DLD1 (cell line): Measurements from ENCODE around the gene PPM1J.
"Not testable (repeated sequence)": the region's sequence is repeated elsewhere in the genome, so short reads cannot be mapped to it uniquely, and the experiment has no call there.

Source experiments
- in situ Hi-C: cut with HindIII; loops from 2 replicates; pipeline ENCODE4 v1.10.0; 2017; ENCODE audit warnings: low sequenced_read_pairs

Gene PPM1J

DNA sequence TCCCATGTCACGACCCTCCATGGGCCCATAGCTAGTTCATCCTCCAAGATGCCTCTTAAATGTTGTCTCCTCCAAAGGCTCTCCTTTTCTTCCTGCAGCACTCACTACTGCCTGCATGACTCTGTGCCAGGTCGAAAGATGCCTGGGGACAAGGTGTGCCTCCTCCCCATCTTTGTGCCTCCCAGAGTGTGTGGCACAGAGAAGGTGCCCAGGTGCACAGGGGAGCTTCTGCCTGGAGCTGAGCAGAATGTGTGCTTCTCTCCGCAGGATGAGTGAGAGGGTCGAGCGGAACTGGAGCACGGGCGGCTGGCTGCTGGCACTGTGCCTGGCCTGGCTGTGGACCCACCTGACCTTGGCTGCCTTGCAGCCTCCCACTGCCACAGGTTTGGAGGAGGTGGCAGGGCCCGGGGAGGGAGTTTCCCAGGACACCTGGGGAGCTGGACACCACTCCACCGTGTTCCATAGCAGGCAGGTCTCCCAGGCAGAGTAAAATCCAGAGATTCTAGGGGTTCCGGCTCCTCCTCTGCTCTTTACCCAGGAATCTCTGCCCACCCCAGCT is 6.9 kb upstream of the PPM1J start:
- in situ Hi-C loops: no loop called here

DNA sequence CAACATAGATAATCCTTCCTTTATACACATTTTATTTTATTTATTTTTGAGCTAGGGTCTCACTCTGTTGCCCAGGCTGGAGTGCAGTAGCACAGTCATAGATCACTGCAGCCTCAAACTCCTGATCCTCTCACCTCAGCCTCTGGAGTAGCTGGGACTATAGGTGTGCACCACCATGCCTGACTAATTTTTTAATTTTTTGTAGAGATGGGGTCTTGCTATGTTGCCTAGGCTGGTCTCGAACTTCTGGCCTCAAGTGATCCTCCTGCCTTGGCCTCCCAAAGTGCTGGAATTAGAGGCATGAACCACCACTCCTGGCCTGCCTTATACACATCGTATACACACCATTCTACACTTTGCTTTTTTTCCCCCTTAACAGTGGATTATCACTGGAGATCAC is 6.2 kb upstream of the PPM1J start:
- in situ Hi-C loops: not testable (repeated sequence)

DNA sequence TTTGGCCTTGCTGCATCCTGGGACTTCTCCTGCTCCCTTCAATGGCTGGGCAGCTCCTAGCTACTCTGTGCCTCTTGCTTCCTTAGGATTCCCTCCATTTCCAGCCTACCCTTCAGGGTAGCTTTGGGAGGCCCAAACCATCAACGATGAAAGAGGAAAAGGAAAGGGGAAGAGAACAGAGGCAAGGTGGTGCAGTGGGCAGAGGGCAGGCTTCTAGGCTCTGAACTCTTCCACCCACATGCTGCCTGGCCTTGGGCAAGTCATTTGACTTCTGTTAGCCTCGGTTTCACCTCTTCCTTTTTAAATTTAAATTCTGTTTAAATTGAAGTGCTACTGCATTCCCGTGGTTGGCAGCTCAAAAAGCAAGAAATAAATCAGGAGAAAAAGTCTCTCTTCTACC is 5.7 kb upstream of the PPM1J start:
- in situ Hi-C loops: no loop called here

GRCh38 chr1:112719706-112720105 is 4.6 kb upstream of the PPM1J start:
- in situ Hi-C loops: loop anchor here (5.0 to 10.0 kb wide), 3 partner anchors 78 to 337 kb away; no protein-coding TSS in a partner anchor

GRCh38 chr1:112718691-112719418 is 3.7 kb upstream of the PPM1J start:
- in situ Hi-C loops: loop anchor here (5.0 to 10.0 kb wide), 3 partner anchors 78 to 337 kb away; no protein-coding TSS in a partner anchor

DNA sequence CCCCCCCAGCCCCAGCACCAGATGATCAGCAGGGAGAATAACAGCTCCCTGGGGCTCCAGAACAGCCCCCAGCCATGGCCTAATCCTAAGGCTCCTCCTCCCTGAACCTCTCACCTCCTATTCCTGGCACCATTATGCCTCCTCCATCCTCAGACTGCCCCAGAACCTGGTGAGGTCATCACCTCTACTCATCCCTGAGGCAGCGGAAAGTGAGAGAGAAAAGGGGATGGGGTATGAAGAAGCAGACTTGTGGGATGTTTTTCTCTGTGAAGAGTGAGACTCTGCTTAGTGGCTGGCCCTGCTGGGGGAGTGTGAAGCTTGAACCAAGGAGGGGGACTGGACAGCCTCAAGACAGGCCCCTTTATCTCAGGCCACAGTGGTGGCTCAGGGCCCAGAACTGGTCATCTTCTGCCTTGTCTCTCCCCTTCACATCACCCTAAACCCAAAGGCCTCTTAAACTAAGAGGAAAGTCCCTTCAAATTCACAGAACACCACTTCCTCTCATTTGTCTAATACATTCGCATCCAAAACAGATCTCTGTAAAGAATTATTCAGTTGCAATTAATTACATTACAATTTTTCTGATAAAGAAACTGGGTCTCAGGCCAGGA is 2.2 kb upstream of the PPM1J start:
- in situ Hi-C loops: loop anchor here (5.0 to 10.0 kb wide), 3 partner anchors 80 to 335 kb away; no protein-coding TSS in a partner anchor

- in situ Hi-C loops: loop anchor here (5.0 to 10.0 kb wide), 3 partner anchors 81 to 334 kb away; no protein-coding TSS in a partner anchor
These were observed 1.1 kb upstream of the PPM1J start for GRCh38 chr1:112716133-112716720.

- in situ Hi-C loops: loop anchor here (5.0 to 10.0 kb wide), 3 partner anchors 83 to 332 kb away; no protein-coding TSS in a partner anchor
These were observed 544 bp downstream of the PPM1J start for GRCh38 chr1:112714313-112715263.

- in situ Hi-C loops: loop anchor here (10.0 kb wide), 1 partner anchor 161 kb away; no protein-coding TSS in a partner anchor
These were observed 1.4 kb downstream of the PPM1J start for GRCh38 chr1:112713466-112714312.

DNA sequence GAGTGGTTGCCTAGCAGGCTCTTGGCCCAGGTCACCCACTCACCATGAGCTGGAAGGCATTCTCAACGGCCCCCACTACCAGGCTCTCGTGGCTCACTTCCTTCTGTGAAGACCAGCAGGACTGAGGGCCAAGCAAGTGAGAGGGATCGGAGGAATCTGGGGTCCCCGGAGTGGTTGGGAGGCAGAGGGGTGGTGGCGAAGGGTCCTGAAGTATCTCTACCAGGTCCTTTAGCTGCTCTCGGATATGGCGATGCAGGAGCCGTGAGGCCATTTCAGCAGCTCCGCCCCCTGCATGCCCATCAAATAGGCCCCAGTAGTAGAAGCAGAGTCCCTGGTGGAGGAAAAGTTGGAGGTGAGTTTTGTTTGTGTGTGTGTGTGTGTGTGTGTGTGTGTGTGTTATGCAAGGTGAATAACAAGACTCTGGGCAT is 2.4 kb downstream of the PPM1J start:
- in situ Hi-C loops: loop anchor here (10.0 kb wide), 1 partner anchor 162 kb away; no protein-coding TSS in a partner anchor

DNA sequence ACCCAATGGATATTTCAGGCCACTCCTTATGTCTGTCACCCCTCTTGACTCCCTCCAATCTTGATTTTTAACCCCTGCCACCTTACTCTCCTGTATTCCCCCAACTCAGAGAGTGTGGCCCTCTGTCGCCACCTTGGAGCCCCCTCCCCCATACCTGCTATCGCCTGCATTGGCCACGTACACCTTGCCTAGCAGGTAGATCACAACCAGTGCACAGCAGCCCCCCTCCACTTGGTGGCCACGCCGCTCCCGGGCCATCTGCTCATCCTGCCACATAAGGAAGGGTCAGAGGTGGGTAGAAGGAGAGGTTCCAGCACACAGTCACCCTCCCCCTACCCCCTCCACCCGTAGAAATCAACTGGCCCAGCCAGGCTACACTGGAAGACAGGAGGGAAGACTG is 2.9 kb downstream of the PPM1J start:
- in situ Hi-C loops: loop anchor here (10.0 kb wide), 1 partner anchor 163 kb away; no protein-coding TSS in a partner anchor

DNA sequence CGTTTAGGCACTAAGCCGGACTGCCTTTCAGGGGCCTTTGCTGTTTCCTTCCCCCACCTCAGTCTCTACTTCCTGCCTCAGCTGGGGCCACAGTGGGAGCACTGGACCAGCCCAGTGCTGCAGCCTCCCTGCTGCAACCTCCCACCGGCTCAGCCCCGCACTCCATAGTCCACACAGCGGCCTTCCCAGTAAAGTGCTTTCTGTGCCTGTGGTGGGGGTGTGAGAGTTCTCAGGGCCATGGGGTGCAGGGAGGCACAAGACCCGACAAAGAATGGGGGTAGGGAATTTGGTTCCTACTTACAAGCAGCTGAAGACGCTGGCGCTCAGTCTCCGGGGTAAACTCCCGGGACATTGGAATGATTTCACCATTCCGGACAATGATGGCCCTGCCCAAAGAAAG is 3.5 kb downstream of the PPM1J start:
- in situ Hi-C loops: loop anchor here (10.0 kb wide), 1 partner anchor 163 kb away; no protein-coding TSS in a partner anchor

DNA sequence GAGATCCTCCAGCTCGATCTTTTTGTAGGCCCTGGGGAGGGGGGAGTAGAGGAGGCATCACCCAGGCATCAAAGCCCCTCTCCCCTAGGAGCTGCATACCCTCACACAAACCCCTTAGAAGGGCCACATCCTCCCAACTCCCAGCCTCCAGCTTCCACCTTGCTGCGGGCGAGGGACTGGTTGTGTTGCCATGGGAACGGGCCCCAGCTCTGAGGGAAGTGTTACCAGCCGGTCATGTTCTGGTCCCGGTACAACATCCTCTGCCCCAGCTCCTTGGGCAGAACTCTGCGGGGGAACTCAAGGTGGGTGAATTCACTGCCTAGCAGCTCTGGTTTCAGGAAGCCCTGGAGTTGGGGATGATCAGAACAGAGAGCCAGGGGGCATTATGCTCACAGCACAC is 4.1 kb downstream of the PPM1J start:
- in situ Hi-C loops: loop anchor here (10.0 kb wide), 1 partner anchor 164 kb away; no protein-coding TSS in a partner anchor

- in situ Hi-C loops: loop anchor here (10.0 kb wide), 1 partner anchor 164 kb away; no protein-coding TSS in a partner anchor
These were observed 4.5 kb downstream of the PPM1J start for GRCh38 chr1:112710586-112710985.

- in situ Hi-C loops: loop anchor here (10.0 kb wide), 1 partner anchor 165 kb away; no protein-coding TSS in a partner anchor
These were observed 5.0 kb downstream of the PPM1J start for GRCh38 chr1:112710159-112710558.

GRCh38 chr1:112708489-112708888 is 6.6 kb downstream of the PPM1J start:
- in situ Hi-C loops: no loop called here

DNA sequence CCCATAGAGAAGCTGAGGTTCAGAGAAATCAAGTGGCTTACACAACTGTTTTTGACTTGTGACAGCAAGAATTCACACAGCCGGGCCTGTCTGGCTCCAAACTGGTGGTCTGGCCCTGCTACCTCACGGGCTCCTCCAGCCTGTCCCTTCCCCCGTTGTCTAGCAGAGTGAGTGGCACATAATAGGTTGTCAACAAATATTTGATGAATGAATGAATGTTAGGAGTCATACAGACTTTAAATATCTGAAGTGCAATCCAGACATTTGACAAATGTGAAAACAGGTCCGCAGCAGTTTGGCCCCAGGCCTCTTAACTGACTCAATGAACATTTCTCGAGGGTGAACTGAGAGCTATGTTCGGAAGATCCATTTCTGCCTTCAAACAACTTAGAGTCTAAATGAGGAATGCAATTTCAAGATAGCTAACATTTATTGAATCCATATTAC is 7.1 kb downstream of the PPM1J start:
- in situ Hi-C loops: no loop called here

GRCh38 chr1:112707221-112708001 is 7.7 kb downstream of the PPM1J start:
- in situ Hi-C loops: no loop called here
